ENCODE measurements around the gene ZNF672. TPM values are rescaled to one million over a fixed set of nuclear protein-coding genes. Genes with fewer than 3 reads are reported as not detected.

ZNF672 gene
- total RNA-seq, 1 donor from 2014 or later: 53.9 TPM

DNA sequence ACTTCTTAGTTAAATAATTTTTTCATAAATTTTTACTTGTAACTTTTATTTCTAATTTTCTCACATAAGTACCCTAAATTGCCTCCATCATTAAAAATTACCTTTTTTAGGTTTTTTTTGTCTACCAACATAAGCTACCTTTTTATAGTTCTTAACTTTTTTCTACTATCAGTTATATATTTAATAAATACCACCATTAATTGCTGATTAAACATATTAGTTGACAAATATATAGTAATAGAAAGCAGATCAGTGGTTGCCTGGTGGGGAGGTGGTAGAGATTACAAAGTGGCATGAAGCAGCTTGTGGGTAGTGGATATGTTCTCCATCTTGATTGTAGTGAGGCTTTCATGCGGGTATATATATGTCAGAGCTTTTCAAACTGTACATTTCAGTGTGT is 6.2 kb upstream of the ZNF672 start:
- intact Hi-C loops (cut with micrococcal nuclease): no loop called here

DNA sequence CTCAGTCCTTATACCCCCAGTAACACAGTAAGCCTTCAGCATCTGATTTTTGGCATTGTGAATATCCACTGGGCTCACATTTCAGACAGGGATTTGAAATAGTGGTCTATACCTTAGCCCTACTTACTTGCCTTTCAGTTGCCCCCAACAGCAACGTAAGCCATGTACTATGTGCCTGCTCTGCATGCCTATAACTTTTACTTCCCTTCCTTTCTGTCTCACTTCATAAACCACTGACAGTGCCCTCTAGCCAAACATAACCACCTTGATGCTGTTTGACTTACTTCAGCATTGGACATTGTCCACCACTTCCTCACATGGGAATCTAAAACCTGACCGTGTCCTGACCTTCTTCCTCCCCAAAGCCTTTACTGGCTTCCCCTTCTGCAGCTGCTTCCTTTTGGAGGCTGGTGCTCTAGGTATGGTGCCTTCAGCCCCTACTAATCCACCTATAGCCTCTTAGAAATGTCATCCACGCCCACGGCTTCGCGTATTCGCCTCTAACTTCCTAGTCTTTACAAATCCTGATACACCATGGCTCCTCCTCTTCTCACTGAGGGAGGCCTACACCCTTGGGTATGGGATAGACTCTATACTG is 3.6 kb upstream of the ZNF672 start:
- intact Hi-C loops (cut with micrococcal nuclease): no loop called here

DNA sequence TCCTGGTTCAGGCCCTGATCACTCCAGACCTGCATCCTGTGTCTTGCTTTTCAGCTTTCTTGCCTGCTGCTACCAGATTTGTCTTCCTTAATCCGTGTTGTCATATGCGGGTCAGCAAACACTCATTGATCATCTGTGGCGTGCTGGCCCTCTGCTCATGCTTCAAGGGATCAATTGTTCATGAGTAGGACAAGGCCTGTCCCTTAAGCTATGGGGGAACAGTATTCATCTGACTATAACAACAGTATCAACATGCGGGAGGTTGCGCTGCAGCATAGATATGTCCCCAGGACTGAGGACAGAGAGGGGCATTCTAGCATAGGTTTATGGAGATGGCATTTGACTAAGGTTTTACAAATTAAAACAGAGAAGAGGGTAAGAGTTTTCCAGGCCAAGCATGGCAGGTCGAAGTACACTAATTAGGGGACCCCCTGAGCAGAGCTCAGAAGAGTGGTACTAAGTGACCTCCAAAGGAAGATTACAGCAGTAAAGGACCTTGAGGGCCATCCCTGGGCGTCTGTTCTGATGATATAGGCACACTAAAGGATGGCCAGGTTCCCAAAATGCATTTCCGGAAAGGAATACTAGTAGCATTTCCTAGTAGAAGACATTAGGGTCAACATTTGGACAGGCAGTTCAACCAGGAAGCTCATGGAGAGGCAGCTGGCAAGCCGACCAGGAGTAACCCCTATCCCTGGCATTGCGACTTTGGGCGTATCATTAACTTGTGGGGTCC is 811 bp upstream of the ZNF672 start:
- intact Hi-C loops (cut with micrococcal nuclease): no loop called here

DNA sequence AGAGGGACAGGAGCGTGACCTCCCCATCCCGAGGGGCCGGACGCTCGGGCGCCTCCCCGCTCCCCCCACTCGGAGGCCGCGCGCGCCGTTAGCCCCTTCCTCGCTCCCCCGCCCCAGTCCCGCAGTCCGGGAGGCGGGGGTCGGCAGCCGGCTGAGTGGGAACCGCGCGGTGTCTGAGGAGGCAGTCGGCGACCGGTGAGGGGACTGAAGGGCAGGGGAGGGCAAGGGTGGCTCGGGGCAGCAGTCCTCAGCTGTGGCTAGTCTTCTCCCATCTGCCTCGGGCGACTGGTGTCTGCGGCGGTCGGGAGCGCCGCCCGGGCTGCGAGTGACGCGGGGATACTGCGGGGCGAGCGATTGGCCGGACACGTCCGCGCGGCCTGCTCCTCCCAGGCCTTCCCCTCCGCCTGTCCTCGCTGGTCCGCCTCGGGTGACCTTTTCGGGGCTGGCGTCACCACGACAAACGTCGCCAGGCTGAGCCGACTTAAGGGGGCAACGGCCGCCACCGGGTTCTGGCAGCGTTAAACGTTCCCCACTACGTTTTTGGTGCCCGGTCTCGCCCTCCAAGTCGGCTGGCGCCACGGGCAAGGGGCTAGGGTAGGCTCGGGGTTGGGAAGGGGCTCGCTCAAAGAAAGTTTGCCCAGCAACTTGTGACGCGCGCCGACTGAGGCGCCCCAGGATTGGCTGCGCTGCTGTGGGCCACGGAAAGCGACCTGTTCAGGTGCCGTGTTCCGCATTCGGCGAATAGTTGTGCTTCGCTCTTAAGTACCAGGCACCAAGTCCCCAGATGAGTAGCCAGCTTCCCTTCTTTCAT is 538 bp downstream of the ZNF672 start:
- intact Hi-C loops (cut with micrococcal nuclease): loop anchor here (1.0 kb wide), 6 partner anchors 12 to 434 kb away; partner anchors contain the start of genes PGBD2 and ZNF692

DNA sequence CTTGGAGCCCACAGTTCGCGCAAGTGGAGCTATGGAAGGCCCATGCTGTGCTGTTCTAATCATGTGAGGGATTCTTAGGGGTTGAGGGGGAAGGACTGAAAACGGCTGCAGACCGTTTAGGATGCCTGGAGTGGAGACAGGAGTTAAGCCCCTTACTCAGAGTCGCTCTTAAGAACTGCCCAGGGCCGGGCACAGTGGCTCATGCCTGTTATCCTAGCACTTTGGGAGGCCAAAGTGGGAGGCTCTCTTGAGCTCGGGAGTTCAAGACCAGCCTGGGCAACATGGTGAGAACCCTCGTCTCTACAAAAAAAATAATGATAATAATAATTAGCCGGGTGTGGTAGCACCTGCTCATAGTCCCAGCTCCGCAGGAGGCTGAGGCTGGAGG is 1.1 kb downstream of the ZNF672 start:
- intact Hi-C loops (cut with micrococcal nuclease): no loop called here

DNA sequence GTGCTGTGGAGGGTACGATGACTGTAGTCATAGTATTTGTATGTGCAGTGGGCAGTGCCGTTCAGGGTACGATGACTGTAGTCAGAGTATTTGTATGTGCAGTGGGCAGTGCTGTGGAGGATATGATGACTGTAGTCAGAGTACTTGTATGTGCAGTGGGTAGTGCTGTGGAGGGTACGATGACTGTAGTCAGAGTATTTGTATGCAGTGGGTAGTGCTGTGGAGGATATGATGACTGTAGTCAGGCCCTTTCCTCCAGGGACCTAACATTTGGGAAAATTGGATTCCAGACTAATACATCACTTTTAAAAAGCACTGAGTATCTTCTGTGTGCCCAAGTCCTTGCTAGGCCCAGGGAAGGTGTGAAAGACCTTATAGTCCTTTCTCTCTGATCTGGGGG is 2.9 kb downstream of the ZNF672 start:
- intact Hi-C loops (cut with micrococcal nuclease): loop anchor here (1.0 kb wide), 1 partner anchor 83 kb away; no protein-coding TSS in a partner anchor

DNA sequence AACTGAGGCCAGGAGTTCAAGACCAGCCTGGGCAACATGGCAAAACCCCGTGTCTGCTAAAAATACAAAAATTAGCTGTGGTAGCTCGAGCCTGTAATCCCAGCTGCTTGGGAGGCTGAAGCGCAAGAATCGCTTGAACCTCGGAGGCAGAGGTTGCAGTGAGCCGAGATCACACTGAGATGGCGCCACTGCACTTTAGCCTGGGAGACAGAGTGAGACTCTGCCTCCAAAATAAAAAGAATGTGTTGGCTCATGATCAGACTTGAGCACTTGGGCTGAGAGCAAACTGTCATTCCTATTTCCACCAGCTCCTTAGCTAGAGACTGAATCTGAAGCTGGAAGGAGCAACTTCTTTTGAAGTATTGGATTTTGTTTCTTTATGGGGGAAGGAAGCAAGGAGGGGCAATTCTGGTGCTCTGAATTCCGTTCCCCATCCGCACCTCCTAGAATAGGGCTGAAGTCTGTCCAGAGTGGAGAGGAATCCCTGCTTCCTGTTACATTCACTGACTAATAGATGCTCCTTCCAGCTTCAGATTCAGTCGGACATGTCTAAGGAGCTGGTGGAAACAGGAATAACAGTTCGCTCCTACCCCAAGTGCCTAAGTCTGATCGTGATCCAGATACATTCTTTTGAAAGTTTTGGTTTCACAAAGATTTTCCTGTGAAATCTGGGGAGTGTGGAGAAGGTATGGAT is 3.8 kb downstream of the ZNF672 start:
- intact Hi-C loops (cut with micrococcal nuclease): loop anchor here (1.0 kb wide), 1 partner anchor 82 kb away; no protein-coding TSS in a partner anchor

DNA sequence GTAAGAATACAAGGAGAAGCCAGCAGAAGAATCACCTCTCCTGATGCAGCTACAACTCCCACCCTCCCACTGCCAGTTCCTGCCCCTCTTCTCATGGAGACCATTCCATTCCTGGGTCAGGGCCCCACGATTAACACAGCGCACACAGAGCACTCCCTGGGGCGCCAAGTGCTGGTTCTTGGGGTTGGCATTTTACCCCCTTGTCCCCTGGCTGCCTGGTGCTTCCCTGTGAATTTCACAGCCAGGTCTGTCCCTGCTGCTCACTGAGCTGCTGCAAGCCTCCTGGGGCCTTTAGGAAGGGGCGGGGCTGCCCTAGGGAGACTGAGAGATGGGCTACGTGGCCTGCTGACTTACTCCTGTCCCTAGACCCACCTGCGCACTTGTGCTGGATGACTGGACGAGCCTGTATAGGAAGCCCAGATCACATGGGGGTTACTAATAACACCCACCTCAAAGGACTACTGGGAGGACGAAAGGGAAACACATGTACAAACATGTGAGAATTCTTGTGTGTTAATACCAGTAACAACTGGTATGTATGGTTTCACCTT is 4.8 kb downstream of the ZNF672 start:
- intact Hi-C loops (cut with micrococcal nuclease): no loop called here

DNA sequence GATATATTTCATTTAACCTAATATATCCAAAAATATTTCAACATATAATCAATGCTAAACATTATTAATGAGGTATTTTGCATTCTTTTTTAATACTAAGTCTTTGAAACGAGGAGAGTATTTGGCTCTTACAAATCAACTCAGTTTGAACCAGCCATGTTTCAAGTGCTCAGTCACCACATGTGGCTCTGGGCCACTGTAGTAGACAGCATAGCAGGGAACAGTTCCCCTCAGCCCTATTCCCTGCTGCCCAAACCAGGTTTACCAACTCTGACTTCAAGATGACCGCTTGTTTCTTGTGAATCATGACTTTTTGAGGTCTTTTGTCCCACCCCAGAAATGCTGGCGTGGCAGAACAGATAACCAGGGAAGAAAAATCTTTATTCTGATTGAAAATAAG is 5.7 kb downstream of the ZNF672 start:
- intact Hi-C loops (cut with micrococcal nuclease): no loop called here

DNA sequence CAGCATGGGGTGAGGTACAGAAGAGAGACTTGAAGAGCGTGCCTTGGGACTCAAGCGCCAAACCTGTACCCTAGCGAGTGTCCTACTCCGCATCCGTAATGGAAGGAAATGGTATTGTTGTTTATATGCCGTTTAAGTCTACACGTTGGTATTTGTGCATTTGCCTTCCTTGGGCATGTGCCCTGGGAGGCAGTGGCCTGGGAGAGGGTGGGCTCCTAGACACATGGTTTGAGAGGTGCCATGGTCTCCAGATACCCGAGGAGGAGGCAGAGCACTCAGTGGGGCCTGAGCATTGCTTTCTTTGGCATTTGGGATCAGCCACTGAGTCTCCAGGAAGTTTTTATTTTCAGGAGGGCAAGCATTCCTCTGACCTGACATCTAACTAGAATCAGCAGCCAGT is 6.5 kb downstream of the ZNF672 start:
- intact Hi-C loops (cut with micrococcal nuclease): no loop called here

DNA sequence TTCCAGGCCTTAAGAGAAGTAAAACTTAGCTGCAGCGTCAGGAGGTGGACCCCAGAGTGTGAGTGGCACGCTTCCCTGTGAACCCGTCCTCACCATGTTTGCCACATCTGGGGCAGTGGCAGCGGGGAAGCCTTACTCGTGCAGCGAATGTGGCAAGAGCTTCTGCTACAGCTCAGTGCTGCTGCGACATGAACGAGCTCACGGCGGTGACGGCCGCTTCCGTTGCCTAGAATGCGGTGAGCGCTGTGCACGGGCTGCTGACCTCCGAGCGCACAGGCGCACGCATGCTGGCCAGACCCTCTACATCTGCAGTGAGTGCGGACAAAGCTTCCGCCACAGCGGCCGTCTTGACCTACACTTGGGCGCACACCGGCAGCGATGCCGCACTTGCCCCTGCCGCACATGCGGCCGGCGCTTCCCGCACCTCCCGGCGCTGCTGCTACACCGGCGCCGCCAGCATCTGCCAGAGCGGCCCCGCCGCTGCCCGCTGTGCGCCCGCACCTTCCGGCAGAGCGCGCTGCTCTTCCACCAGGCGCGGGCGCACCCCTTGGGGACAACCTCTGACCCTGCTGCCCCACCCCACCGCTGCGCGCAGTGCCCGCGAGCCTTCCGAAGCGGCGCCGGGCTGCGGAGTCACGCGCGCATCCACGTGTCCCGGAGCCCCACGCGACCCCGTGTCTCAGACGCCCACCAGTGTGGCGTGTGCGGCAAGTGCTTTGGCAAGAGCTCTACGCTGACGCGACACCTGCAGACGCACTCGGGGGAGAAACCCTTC is 9.3 kb downstream of the ZNF672 start:
- intact Hi-C loops (cut with micrococcal nuclease): no loop called here

DNA sequence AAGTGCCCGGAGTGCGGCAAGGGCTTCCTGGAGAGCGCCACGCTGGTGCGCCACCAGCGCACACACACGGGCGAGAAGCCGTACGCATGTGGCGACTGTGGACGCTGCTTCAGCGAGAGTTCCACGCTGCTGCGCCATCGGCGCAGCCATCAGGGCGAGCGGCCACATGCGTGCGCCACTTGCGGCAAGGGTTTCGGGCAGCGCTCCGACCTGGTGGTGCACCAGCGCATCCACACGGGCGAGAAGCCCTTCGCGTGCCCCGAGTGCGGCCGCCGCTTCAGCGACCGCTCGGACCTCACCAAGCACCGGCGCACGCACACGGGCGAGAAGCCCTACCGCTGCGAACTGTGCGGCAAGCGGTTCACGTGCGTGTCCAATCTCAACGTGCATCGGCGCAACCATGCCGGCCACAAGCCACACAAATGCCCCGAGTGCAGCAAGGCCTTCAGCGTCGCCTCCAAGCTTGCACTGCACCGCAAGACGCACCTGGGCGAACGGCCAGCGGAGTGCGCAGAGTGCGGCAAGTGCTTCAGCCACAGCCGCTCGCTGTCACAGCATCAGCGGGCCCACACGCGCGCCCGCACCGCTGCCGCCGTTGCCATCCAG is 10.0 kb downstream of the ZNF672 start:
- intact Hi-C loops (cut with micrococcal nuclease): no loop called here

DNA sequence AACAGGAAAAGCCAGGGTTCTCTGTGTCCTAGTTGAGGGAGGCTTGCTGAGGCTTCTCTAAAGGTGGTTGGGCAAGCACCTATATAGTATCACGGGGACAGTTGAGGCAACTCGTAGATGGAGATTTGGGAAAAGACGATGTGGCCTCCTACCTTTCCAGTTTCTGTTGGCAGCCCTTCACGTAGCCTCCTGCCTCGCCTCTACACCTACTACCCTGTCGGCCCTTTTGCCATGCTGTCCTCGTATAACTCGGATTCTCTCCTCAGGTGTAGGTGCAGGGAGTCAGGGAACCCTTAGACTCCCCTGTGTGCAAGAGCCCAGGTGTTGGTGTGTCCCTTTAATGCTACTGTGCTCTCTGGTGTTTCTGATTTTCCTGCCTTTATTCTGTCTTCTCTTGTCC is 10.6 kb downstream of the ZNF672 start:
- intact Hi-C loops (cut with micrococcal nuclease): no loop called here

DNA sequence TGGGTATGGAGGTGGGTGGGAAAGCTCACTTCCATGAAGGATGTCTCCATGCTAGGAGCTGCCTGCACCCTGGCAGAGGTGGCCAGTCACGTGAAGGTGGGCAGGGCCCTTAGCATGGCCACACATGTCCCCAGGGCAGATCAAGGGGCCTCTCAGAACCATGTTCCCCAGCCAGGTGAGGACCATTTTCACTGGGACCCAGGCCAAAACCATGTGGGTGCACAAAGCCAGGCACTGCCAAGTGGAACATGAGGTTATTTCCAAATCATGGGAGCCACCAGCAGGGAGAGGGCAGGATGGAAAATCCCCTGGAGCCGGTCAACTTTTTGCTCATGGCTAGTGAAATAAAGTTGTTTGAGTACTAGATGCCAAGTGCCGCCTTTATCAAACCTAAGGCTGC is 11.1 kb downstream of the ZNF672 start:
- intact Hi-C loops (cut with micrococcal nuclease): no loop called here

DNA sequence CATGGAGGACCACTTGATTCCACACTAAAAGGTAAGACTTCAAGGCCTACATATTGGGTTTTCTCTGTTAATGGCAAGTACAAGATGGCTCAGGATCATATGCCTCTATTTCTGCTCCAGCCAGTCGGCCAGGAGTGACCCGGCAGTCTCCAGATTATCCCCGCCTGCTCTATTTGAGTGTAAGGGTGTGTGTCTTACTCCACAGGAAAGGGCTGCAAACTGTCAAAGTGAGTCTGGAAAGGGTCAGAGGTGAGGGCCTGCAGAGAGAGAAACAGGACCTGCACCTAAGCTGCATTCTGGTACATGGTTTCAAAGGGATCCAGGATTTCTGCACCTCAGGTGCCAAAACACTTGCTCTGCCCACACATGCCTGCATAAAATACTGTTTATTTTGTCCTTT is 11.6 kb downstream of the ZNF672 start:
- intact Hi-C loops (cut with micrococcal nuclease): no loop called here

DNA sequence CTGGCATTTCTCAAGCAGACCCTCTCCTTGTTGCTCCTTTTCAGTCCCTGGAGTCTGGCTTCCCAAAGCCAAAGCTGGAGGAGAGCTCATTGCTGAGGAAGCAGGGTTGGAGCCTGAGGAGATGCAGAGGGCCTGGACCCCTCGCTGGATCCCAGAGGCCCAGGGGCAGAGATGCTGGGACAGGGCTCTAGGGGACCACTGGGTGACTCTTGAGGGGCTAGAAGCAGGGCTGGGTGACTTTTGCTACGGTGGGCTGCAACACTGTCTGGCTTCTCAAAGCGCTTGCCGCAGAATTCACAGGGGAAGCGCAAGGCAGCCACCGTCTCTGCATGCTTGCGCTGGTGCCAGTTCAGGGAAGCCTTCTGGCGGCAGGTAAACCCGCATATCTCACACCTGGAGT is 12.1 kb downstream of the ZNF672 start:
- intact Hi-C loops (cut with micrococcal nuclease): no loop called here

DNA sequence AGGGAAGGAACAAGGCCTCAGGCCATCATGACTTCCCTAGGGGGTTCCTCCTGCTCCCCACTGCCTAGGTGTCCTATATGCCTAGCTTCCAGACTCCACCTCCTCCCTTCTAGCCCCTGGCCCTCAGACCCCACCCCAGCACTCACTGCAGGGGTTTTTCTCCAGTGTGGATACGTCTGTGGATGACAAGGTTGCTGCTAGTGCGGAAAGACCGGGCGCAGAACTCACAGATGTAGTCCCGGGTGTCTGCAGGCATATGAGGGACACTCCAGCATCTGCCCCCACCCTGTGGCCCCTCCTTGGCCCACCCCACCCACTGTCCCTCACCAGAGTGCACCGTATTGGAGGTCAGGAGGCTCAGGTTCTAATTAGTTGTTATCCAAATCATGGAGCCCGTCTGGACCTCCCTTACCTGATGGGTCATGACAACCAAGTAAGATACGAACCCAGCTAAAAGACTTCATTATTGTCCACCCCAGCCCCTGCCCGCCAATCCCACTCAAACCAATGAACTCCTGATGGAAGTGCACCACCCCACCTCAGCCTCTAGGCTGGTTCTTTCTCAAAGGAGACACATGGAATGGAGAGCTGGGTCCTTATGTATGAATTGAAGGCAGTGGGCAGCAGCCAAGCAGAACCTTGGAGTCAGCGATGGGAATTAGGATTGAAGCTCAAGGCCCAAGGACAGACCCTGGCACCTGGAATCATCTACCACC is 12.7 kb downstream of the ZNF672 start:
- intact Hi-C loops (cut with micrococcal nuclease): no loop called here

DNA sequence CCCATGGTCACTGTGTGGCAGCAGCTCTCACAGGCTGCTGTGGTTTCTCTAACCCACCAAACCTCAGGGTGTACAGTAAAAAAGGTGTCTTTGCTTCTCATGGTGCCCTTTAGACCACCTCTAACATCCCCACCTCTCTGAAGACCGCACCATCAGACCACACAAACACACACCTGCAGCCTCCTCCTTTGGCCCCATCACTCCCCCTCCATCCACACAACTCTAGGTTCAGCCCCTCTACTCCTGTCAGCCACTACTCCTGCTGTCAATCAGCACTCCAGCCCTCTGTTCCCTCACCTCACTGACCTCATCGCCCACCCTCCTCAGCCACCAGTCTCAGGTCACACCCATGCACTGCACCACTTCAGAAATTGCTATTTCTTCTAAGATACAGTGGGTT is 13.4 kb downstream of the ZNF672 start:
- intact Hi-C loops (cut with micrococcal nuclease): no loop called here
